ENCODE results near the gene TRMO. TPM values are rescaled to one million over a fixed set of nuclear protein-coding genes. Genes with fewer than 3 reads are reported as not detected.
A peak's percentile ranks its signal among the peaks of the same experiment; 100 is the strongest.

Gene TRMO
- total RNA-seq, 1 experiment from 2014 or later, result 21.8 TPM

DNA sequence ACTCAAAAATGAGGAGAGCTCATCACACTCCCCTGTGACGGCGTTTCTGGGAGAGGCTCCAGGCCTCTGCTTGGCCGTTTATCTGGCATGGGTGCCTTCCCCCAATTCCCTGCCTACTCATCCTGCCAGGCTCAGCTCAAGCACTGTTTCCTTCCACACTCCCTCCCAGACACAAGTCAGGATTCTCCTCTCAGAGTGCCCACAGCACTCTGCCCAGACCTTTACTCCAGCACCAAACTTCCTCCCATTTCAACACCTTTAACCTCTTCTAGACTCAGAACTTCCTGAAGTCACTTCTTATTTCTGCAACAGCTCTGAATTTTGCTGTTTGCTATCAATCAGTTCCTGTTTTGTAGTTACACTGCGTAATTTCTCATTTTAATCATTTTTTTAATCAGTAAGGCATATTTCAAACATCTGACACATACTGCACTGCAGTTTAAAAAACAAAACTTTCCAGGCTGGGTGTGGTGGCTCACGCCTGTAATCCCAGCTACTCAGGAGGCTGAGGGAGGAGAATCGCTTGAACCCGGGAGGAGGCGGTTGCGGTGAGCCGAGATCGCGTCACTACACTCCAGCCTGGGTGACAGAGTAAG, 16.0 kb downstream of the TRMO start:
- no peak for DNase-seq (ENCODE audit: extremely low read depth, low read depth)

DNA sequence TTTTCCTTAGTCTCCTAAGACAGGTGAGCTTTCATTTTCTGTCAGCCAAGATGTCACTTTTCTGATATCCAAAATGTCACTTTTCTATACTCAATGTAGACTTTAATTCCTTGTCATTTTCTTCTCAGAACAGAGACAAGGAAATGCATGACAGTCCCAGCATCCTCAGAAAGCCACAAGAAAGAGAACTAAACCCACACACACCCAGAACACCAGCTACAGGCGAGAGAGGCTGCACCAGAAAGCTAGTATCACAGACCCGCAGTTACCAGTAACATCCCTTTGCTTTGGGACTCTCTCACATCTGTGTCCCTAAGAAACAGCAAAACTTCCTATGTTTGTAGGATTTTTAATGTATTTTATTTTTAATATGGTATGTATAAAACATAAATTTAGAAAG, 17.1 kb downstream of the TRMO start:
- DNase-seq (ENCODE audit: extremely low read depth, low read depth), result no peak

DNA sequence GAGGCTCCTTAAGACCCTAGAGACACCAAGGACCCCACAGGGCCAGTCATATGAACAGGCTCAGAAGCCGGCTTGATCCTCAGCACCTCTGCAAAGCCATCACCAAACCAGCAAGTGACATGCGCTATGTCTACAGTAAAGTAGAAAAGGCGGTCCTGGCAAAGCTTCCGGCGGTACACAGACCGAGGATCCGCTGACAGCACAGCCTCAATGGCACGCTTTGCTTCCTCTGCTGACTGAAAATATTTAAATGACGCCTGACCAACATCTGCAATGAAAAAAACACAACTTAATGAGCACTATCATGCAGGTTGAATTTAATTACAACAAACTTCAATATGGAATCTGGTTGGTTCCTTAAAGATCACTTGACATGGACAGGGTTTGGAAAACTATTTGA, 17.6 kb downstream of the TRMO start:
- DNase-seq (ENCODE audit: extremely low read depth, low read depth), result no peak

DNA sequence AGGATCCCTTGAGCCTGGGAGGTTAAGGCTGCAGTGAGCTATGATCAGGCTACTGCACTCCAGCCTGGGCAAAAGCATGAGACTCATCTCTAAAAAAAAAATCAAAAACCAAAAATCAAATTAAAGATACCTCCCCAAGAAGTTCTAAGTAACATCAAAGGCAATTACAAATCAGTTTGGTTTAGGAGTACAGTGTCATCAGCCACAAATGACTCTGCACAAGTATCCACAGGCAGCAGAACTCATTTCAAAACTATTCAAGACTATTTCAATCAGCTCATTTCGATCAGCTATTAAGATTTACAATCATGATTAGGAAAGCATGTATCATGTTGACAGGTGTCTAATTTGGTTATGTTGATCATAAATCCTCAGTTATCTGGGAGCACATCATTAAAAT, 19.1 kb downstream of the TRMO start:
- DNase-seq (ENCODE audit: extremely low read depth, low read depth), result no peak

DNA sequence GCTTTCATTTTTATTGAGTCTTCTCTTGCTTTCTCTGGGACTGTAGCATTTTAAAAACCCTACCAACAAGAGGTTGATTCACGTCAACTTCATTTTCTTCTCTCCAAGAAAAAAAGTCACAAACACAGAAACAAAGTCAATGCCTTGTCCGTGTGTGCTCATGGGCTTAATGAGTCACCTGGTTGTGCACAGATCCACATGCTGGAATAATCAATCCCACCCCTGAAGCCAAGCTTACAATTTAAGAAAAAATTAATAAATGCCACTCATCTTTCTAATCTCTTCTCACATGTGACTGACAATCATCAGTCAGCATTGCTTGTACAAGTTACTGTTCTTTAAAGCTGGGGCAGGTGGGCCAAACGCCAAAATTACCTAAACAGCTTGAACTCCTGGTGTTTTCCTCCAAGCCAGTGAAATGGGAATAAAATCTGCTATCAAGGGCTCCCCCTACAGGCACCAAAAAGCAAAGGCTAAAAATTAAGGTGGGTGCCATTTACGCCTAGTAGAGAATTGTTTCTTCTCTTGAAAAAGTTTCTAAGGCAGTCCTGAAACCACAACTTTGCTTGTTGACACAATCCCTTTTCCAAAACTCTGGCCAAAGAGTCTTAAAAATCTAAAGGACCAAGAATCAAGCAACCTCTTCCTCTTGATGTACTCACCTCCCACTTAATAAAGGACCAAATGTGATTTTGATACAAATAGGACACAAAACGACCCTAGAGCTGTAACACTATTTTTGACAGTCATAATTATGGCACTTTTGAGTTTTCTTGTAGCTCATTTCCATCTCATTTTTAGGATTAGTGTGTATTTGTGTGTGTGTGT, 21.3 kb downstream of the TRMO start:
- DNase-seq (ENCODE audit: extremely low read depth, low read depth), result peak; percentile 46

DNA sequence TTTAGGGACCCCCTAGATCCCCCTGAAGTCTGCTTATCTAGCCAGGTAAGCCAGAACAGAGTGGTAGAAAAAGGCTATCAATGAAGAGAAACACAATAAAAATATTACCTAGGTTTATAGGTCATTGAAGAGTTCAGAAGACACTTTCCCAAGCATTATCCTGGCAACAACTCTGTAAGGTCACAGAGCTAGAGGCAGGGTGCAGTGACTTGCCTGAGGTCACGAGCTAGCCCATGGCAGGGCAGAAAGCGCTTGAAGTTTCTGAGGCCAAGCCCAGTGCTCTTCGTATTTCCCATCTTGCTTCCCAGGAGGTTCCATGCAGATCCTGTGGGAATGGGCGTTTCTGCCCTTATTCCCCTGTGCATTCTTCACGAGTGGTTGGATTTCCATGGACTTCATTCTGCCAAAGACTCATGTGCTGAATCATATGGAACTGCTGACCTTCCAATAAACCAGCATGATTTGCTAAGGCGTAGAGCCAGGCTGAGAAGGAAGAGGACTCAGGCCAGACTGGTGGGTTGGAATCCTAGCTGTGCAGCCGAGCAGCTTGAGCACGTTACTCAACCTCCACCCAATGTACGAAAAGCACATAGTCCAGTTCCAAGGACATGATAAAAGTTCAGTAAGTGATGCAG, 22.1 kb downstream of the TRMO start:
- no peak for DNase-seq (ENCODE audit: extremely low read depth, low read depth)

DNA sequence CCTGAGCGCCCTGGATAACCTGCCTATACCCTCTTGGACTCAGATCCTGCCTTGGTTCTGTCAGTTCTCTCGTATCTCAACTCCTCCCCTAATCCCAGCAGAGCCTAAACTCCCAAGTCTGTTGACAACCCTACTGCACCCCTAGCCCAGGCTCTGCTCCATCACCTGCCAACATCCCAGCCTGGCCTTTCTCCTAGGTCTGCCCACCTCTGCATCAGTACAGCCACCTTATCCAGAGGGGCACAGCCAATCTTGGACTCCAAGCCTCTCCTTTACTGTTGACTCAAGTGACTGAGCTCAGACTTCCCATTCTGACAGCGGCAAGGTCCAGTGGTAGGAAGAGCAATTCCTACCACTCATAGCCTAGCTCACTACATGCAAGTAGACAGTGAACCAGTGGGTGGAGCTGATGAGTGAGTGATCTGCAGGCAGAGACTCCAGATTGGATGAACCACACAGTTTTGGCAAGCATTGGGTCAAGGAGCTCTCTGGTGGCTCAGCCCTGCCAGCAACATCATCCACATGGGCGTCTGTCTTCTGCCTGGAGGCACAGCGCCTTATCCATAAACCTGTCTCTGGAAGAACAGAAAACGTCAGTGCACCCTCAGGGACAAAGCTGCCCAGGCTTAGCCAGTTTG, 26.5 kb downstream of the TRMO start:
- peak; percentile 33 for DNase-seq (ENCODE audit: extremely low read depth, low read depth)

DNA sequence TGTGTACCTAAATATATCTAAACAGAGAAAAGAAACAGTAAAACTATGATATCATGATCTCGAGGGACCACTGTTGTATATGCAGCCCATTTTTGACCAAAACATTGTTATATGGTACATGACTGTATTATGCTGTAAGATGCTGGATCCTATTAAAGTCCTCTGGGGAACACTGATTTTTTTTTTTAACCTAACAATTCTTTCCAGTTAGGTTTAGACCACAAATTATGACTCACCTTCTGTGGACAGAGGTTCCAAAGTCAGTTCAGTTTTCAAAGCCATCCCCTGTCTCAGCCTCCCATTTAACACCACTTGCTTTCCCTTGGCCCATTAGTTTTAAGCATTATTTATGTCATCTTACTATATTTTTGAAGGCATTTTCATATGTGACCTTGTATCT, 27.1 kb downstream of the TRMO start:
- DNase-seq (ENCODE audit: extremely low read depth, low read depth), result no peak

DNA sequence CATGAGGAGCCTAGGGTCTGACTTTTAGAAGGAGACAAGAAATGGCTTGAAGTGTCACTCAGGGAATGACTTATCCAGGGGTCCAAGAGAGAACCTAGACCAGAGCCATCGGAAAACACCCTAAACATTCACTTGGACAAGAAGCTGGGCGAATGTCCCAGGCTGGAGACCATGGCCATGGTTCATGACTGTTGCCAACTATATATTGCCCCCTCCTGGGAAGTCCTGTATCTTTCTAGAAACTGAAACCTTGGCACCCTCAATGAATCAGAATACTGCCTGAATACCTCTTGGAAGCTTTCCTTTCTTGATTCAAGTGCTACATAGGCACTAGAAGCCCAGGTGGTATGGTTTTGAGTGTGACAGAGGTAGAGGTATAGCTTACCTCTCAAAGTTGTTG, 29.9 kb downstream of the TRMO start:
- no peak for DNase-seq (ENCODE audit: extremely low read depth, low read depth)

DNA sequence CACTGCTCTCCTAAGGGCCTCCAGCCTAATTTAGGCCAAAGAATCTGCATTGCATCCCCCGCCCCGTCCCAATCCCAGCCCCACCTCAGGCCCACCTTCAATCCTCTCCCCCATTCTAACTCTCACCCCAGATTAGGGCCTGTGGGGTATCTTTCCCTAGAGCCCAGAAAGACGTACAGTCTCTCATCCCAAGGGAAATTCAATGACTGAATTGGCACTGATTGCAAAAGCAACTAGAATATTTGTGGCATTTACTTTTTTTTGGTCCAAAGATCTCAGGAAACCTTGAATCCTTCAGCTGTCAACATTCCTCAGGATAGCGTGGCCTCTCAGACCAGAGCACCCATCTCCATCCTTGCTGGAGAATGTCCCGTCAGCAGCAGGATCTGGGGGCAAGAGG, 30.6 kb downstream of the TRMO start:
- DNase-seq (ENCODE audit: extremely low read depth, low read depth), result no peak

DNA sequence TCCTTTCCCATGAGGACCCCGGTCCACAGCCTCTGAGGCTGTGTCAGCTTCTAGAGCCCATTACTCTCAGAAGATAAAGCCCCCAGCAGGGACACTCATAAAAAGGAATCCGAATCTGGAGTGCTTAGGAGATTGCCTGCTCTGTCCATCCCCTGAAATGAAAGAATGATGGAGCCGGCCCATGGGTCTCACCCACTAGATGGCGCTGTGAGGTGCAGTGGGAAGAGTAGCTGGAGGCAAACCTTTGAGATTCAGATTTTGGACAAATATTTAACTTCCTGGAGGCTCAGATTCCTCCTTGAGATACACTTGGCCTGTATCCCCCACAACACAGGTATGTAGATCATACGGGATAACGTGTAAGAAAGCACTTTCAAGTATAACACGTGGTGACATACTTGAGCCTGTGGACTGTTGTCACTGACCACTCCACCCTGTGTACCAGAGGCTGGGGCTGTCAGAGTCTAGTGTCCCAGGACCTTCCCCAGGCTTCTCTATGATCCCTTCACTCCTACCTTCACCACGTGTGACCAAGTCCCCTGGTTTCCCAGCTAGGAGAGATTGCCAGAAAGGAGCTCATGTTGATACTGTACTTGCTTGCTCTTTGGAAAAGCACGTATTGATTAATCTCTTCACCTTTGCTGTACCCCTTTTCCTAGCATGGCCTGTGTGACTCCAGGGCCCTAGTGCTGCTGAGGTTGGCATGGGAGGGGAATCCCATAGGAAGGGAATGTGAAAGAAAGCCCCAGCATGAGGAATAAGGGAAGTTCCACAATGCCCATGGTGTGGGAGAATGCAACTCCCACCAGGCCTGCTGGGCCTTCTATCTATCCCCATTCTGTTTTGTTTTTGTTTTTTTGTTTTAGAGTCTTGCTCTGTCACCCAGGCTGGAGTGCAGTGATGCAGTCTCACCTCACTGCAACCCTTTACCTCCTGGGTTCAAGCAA, 32.1 kb downstream of the TRMO start:
- peak; percentile 29 for DNase-seq (ENCODE audit: extremely low read depth, low read depth)

DNA sequence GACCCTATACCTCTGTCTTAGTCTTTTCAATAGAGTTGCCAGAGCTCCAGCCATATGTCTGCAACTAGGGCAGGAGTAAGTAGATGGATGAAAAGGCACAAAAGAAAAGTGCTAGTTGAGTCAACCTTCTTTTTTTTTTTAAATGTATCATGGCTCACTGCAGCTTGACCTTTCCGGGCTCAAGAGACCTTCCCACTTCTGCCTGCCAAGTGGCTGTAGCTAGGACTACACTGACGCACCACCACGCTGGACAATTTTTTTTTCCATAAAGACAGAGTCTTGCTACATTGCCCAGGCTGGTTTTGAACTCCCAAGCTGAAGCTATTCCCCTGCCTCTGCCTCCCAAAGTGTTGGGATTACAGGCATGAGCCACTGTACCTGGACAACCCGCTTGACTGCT, 42.0 kb downstream of the TRMO start:
- DNase-seq (ENCODE audit: extremely low read depth, low read depth), result no peak

DNA sequence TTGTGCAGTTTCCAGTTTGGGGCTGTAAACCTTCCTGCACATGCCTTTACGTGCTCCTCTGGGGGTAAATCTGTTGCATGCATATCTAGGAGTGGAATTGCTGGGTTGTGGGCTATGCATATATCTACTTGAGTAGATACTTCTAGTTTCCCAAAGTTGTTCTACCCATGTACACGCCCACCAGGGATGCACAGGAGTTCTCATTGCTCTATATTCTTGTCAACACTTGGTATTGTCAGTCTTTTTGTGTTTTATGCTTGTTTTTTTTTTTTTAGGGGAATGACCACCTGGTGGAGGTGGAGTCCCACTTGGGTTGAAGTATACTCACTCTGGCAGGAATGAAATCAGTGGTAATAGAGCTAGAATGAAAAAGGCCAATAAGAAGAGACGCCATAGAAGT, 46.2 kb downstream of the TRMO start:
- no peak for DNase-seq (ENCODE audit: extremely low read depth, low read depth)

DNA sequence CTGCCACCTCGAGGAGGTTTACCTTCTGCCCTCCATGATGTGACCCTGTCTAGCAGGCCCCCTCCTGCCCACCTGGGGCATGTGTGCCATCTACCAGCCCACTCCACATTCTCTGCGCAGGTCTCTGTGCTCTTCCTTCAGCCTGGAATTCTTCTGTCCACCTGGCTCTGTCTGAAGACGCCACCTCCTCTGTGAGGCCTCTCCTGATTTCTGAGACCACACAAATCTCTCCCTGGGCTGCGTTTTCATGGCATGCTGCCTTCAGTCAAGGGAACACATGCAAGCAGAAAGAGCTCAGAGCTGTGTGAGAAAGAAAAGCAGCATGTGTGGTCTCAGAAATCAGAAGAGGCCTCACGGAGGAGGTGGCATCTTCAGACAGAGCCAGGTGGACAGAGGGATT, 47.2 kb downstream of the TRMO start:
- DNase-seq (ENCODE audit: extremely low read depth, low read depth), result no peak

DNA sequence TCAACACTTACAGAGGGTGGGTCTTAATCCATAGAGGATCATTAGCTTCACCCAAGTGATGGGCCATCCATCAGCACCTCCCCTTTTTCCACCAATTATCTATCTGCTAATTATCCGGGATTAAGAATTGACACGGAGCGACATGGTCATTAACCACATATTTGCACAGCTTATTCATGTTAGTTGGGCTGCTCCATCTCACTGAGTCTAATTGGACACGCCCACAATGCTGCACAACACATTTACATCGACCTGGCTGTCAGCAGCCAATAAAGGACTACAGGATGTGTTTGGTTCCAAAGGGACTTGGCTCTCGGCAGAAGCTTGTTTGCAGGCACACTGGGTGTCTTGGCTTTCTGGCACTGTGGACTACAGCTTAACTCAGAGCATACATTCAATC, 47.7 kb downstream of the TRMO start:
- DNase-seq (ENCODE audit: extremely low read depth, low read depth), result no peak

DNA sequence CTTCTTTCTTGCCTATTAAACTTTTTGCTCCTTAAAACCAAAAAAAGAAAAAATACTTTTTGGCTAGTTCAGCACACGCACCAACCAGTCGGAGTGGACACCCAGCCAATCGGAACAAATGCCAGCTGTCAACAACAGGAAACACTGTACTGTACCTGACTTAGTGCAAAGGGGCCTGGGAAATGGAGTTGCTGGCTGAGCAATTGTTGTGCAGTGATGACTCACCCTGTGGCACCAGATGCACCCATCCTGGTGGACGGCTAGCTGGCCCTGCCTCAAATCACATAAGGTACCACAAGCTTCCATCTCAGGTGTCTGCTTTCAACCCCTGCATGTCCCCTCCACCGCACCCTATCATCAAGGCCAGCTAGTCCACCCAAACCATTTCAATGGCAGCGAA, 48.4 kb downstream of the TRMO start:
- DNase-seq (ENCODE audit: extremely low read depth, low read depth), result no peak

DNA sequence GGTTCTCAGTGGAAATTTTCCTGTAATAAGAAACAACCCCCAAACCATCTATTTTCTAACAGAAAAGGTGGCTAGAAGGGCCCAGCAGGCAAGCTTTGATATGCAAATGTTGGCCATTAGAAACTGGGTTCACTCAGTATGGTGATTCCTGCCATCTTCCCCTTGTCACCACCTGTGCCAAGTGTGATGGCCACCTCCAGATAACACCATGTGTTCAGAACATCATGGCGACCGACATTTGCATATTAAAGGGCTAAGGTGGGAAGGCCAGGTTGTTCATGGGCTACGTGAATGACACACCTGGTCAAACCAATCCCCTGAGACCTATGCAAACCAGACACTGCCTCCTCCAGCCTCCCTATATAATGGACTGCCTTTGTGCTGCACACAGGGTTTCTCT, 48.9 kb downstream of the TRMO start:
- DNase-seq (ENCODE audit: extremely low read depth, low read depth), result no peak

DNA sequence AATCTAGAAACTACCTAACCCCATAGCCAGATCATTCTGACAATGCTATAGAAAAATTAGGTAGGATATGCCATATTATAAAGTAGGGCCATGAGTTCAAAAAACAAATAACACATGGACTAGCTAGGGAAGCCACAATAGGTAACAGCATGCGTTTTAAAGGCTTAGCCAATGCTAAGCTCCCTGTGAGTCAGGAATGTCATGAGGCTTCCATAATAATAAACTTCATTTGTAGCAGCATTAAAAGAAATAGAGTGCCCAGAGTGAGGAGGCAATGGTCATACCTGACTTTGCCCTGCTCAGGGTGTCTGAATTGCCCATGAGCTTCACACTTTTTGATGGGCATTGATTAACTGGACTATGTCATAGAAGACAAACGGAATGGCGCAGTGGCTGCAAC, 53.4 kb downstream of the TRMO start:
- DNase-seq (ENCODE audit: extremely low read depth, low read depth), result no peak

DNA sequence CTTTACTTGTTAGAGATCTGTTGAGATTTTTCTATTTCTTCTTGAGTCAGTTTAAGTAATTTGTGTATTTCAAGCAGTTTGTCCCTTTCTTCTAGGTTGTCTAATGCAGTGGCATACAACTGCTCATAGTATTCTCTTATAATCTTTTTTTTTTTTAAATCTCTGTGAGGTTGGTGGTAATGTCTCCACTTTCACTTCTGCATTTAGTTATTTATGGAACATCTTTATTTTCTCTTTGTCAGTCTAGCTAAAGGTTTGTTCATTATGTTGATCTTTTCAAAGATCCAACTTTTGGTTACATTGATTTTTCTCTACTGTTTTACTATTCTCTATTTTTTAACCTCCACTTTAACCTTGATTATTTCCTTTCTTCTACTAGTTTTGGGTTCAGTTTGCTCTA, 55.5 kb downstream of the TRMO start:
- no peak for DNase-seq (ENCODE audit: extremely low read depth, low read depth)

DNA sequence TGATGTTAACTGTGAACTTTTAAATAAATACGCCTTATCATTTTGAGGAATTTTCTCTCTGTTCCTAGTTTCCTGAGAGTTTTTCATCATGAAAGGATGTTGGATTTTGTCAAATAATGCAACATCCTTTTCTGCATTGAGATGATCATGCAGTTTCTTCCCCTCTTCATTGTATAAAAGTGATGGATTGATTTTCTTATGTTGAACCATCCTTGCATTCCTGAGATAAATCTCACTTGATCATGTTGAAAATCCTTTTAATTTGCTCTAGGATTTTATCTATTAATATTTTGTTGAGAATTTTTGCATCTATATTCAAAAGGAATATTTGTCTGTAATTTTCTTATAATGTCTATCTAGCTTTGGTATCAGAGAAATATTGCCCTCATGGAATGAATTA, 56.0 kb downstream of the TRMO start:
- no peak for DNase-seq (ENCODE audit: extremely low read depth, low read depth)

DNA sequence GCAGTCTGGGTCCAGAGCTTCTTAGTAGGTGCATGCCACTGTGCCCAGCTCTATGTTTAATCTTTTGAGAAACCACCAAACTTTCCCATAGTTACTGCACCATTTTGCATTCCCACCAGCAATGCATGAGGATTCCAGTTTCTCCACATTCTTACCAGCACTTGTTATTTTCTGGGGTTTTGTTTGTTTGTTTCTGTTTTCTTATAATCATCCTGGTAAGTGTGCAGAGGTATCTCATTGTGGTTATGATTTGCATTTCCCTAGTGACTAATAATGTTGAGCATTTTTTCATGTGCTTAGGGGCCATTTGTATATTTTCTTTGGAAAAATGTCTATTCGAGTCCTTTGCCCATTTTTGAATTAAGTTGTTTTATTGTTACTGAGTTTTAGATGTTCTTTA, 57.9 kb downstream of the TRMO start:
- DNase-seq (ENCODE audit: extremely low read depth, low read depth), result no peak

Measured in NCI-H460 (cell line).